ENCODE results near the gene CDCA7. TPM values are rescaled to one million over a fixed set of nuclear protein-coding genes. Genes with fewer than 3 reads are reported as not detected.
A peak's percentile ranks its signal among the peaks of the same experiment; 100 is the strongest.
"Not testable (repeated sequence)": the region's sequence is repeated elsewhere in the genome, so short reads cannot be mapped to it uniquely, and the experiment has no call there.

Gene CDCA7
- 10 to 100 TPM; 23.1 to 36.9 (median 28.0) TPM for total RNA-seq

- no peaks in the 10 kb centered on the region for H3K36me3 Mint-ChIP-seq (ENCODE audit: insufficient read depth)
- ATAC-seq: peak; percentile 73 to 74
- no peaks in the 10 kb centered on the region for H3K9me3 Mint-ChIP-seq
- H3K4me1 Mint-ChIP-seq (ENCODE audit: low read depth): peaks cover 21% of the 10 kb centered on the region
- DNase-seq: peak; percentile 14
- H3K27me3 Mint-ChIP-seq (ENCODE audit: low read depth): peaks cover 44% of the 10 kb centered on the region
- H3K4me3 Mint-ChIP-seq: peak within 1 kb of the TSS; percentile 85
Observed at GRCh38 chr2:173354582-173355131, at the start of gene CDCA7. Gene CDCA7, plus strand, starts transcription at chr2:173354872. Its CDS starts 92 bp downstream, at chr2:173354964.

DNA sequence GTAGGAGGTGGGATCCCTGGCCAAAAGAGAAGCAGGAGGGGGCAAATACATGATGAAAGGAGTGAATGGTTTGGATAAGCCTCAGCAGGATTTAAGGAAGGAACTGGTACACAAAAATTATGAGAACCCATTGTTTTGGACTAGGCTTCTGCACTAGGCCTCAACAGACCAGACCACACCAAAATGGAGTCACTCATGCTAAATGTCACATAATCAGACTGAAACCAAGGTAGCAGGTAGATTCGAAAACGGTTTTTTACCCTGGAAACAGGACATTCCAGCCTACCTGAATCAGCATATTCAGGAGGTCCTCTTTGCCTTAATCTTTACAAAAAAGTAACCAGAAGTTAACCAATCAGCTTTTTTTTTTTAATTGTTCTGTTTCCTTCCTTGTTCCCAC, 49.4 kb upstream of the CDCA7 start:
- no peaks in the 10 kb centered on the region for H3K36me3 Mint-ChIP-seq (ENCODE audit: insufficient read depth)

DNA sequence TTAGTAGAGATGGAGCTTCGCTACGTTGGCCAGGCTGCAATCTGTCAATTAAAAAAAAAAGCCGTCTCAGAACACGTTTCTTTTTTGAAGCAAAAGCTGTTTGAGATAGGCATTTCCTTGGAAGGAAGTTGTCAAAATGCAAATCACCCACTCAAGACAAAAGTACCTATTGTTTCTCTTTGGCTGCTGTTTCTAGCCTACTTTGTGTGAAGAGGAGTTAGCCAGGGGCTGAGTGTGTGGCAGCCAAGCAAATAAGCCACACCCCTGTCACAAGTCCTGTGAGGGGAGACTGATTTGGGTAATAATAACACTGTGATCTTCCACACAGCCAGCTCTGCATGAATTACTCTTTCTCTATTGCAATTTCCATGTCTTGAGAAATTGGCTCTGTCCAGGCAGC, 47.4 kb upstream of the CDCA7 start:
- Mint-ChIP-seq H3K36me3 (ENCODE audit: insufficient read depth) (no peaks in the 10 kb centered on the region), H3K4me3 (no peak overlapping the region), H3K27me3 (ENCODE audit: low read depth) (no peaks in the 10 kb centered on the region), H3K9me3 (no peaks in the 10 kb centered on the region), H3K4me1 (ENCODE audit: low read depth) (no peaks in the 10 kb centered on the region)
- ATAC-seq (no peak), DNase-seq (no peak)

More for the DNA sequence above, 49.4 kb upstream of the CDCA7 start:
- ATAC-seq: no peak
- Mint-ChIP-seq H3K4me1 (ENCODE audit: low read depth) (no peaks in the 10 kb centered on the region), H3K4me3 (no peak overlapping the region), H3K9me3 (no peaks in the 10 kb centered on the region), H3K27me3 (ENCODE audit: low read depth) (no peaks in the 10 kb centered on the region)
- no peak for DNase-seq

DNA sequence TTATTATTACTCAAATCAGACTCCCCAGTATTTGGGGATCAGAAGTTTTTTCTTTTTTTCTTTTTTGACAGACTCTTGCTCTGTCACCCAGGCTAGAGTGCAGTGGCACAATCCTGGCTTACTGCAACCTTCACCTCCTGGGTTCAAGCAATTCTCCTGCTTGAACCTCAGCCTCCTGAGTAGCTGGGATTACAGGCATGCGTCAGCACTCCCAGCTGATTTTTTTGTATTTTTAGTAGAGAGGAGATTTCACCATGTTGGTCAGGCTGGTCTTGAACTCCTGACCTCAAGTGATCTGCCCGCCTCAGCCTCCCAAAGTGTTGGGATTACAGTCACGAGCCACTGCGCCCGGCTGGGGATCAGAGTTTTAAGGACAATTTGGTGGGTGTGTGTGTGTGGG, 45.3 kb upstream of the CDCA7 start:
- not testable (repeated sequence) for H3K27me3 Mint-ChIP-seq (ENCODE audit: low read depth); ATAC-seq; H3K4me3 Mint-ChIP-seq; DNase-seq; H3K36me3 Mint-ChIP-seq (ENCODE audit: insufficient read depth); H3K4me1 Mint-ChIP-seq (ENCODE audit: low read depth); H3K9me3 Mint-ChIP-seq

- Mint-ChIP-seq H3K36me3 (ENCODE audit: insufficient read depth) (no peaks in the 10 kb centered on the region), H3K4me3 (no peak overlapping the region), H3K27me3 (ENCODE audit: low read depth) (no peaks in the 10 kb centered on the region), H3K4me1 (ENCODE audit: low read depth) (no peaks in the 10 kb centered on the region), H3K9me3 (no peaks in the 10 kb centered on the region)
- DNase-seq (no peak), ATAC-seq (no peak)
Observed at GRCh38 chr2:173311844-173312606, 42.6 kb upstream of the CDCA7 start.

GRCh38 chr2:173323371-173323770, 31.3 kb upstream of the CDCA7 start:
- DNase-seq (no peak), ATAC-seq (no peak)
- peaks cover 23% of the 10 kb centered on the region for H3K9me3 Mint-ChIP-seq
- peaks cover 3% of the 10 kb centered on the region for H3K27me3 Mint-ChIP-seq (ENCODE audit: low read depth)
- H3K4me1 Mint-ChIP-seq (ENCODE audit: low read depth): no peaks in the 10 kb centered on the region
- no peaks in the 10 kb centered on the region for H3K36me3 Mint-ChIP-seq (ENCODE audit: insufficient read depth)
- H3K4me3 Mint-ChIP-seq: no peak overlapping the region

DNA sequence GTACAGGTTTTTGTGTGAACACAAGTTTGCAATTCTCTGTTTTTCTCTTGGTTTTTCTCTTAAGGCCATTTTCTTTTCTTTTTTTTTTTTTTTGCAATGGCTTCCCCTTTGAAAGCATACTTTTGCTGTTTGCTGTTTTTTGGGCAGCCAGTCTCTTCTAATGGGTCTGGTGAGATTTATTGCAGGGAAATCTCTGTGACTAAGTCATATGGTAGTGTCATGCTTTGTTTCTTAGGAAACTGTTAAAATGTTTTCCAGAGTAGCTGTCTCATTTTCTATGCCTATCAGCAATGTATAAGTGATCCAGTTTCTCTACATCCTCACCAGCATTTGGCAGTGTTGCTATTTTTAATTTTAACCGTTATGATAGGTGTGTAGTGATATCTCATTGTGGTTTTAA, 27.9 kb upstream of the CDCA7 start:
- H3K4me3 Mint-ChIP-seq: no peak overlapping the region
- peaks cover 31% of the 10 kb centered on the region for H3K9me3 Mint-ChIP-seq
- no peaks in the 10 kb centered on the region for H3K4me1 Mint-ChIP-seq (ENCODE audit: low read depth)
- H3K27me3 Mint-ChIP-seq (ENCODE audit: low read depth): peaks cover 4% of the 10 kb centered on the region
- no peaks in the 10 kb centered on the region for H3K36me3 Mint-ChIP-seq (ENCODE audit: insufficient read depth)
- ATAC-seq (no peak), DNase-seq (no peak)

GRCh38 chr2:173327421-173327820, 27.3 kb upstream of the CDCA7 start:
- ATAC-seq (no peak), DNase-seq (no peak)
- Mint-ChIP-seq H3K9me3 (peaks cover 33% of the 10 kb centered on the region), H3K36me3 (ENCODE audit: insufficient read depth) (no peaks in the 10 kb centered on the region), H3K27me3 (ENCODE audit: low read depth) (peaks cover 5% of the 10 kb centered on the region), H3K4me1 (ENCODE audit: low read depth) (no peaks in the 10 kb centered on the region), H3K4me3 (no peak overlapping the region)

DNA sequence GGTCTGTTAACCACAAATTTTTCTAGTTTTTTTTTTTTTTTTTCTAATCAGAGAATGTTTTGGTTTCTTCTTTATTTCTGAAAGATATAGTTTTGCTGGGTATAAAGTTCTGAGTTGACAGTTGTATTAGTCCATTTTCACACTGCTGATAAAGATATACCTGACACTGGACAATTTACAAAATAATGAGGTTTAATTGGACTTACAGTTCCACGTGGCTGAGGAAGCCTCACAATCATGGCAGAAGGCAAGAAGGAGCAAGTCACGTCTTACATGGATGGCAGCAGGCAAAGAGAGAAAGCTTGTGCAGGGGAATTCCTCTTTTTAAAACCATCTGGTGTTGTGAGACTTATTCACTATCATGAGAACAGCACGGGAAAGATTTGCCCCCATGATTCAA, 21.7 kb upstream of the CDCA7 start:
- H3K4me1 Mint-ChIP-seq (ENCODE audit: low read depth): not testable (repeated sequence)
- peaks cover 31% of the 10 kb centered on the region for H3K9me3 Mint-ChIP-seq

GRCh38 chr2:173339807-173340206, 14.9 kb upstream of the CDCA7 start:
- Mint-ChIP-seq H3K36me3 (ENCODE audit: insufficient read depth) (no peaks in the 10 kb centered on the region), H3K4me1 (ENCODE audit: low read depth) (no peaks in the 10 kb centered on the region), H3K9me3 (peaks cover 4% of the 10 kb centered on the region), H3K27me3 (ENCODE audit: low read depth) (peaks cover 17% of the 10 kb centered on the region), H3K4me3 (no peak overlapping the region)
- ATAC-seq: no peak
- DNase-seq: no peak

More for the DNA sequence above, 21.7 kb upstream of the CDCA7 start:
- H3K27me3 Mint-ChIP-seq (ENCODE audit: low read depth): peaks cover 14% of the 10 kb centered on the region
- DNase-seq; H3K4me3 Mint-ChIP-seq; ATAC-seq; H3K36me3 Mint-ChIP-seq (ENCODE audit: insufficient read depth): not testable (repeated sequence)

DNA sequence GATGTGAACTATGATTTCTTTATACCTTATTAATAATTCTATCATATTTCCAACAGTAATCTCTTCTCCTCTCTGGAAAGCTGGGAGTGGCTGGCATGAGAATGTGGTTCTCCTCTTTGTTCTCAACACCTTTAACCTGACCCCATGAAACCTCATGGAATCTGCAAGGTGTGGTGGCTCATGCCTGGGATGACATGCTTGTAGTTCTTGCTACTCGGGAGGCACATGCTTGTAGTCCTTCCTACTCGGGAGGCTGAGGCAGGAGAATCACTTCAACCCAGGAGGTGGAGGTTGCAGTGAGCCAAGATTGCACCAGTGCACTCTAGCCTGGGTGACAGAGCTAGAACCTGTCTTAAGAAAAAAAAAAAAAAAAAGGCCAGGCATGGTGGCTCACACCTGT, 10.8 kb upstream of the CDCA7 start:
- ATAC-seq (no peak), DNase-seq (no peak)
- Mint-ChIP-seq H3K4me1 (ENCODE audit: low read depth) (no peaks in the 10 kb centered on the region), H3K9me3 (peaks cover 9% of the 10 kb centered on the region), H3K27me3 (ENCODE audit: low read depth) (peaks cover 3% of the 10 kb centered on the region), H3K4me3 (no peak overlapping the region), H3K36me3 (ENCODE audit: insufficient read depth) (no peaks in the 10 kb centered on the region)

DNA sequence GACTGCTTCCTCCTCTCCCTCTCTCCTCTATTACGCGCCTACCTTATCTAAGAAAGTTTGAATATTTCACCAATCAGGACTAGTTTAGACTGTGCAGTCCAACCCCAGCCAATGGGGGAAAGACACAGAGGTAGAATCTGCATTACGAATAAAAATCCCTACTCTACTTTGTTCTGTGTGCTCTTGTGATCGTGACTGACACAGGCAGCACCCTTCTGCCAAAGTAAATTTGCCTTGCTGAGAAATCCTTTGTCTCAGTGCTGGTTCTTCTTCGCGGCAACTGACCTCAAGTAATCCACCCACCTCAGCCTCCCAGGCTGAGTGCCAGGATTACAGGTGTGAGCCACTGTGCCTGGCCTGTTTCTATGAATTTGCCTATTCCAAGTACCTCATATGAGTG, 8.6 kb upstream of the CDCA7 start:
- Mint-ChIP-seq H3K9me3 (peaks cover 9% of the 10 kb centered on the region), H3K4me3 (no peak overlapping the region), H3K4me1 (ENCODE audit: low read depth) (no peaks in the 10 kb centered on the region), H3K27me3 (ENCODE audit: low read depth) (peaks cover 3% of the 10 kb centered on the region), H3K36me3 (ENCODE audit: insufficient read depth) (no peaks in the 10 kb centered on the region)
- DNase-seq (no peak), ATAC-seq (no peak)

DNA sequence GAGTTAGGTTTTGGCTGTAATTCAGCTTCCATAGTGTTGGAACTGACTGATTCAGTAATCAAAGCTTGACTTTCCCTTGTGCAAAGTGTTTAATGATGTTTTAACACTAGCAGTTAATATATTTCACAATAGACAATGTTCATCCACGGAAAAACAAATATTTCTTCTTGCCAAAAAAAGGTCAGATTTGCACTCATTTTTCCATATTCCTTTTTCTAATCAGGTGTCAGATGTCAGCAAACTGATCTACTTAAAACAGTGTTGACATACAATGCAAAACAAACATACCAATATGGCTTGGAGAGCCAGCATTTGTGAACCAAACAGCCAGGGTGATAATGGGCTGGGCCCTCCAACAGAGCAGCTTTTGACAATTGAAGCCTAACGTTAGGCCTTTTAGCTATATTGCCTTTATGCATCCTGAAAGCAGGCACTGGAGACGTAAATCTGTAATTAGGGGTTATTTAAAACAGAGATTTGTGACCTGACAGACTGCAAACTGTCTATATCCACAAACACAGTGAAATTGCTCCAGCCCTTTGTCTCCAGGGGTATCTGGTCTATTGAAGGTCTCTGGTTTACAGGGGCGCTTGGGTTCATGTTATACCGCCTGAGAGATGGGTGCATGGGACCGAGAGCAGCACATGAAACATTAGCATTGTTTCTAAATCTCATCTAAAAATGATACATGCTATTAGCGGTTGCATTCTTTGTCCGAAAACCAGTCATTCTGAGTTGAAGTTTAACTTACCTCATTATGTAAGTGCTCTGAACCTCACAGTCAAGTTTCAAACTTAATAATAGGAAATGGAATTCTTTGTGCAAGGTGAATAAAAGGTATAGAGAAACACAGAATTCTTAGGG, 7.1 kb upstream of the CDCA7 start:
- peaks cover 9% of the 10 kb centered on the region for H3K9me3 Mint-ChIP-seq
- no peaks in the 10 kb centered on the region for H3K4me1 Mint-ChIP-seq (ENCODE audit: low read depth)
- H3K27me3 Mint-ChIP-seq (ENCODE audit: low read depth): peaks cover 6% of the 10 kb centered on the region
- no peak overlapping the region for H3K4me3 Mint-ChIP-seq
- DNase-seq (no peak), ATAC-seq (no peak)
- H3K36me3 Mint-ChIP-seq (ENCODE audit: insufficient read depth): no peaks in the 10 kb centered on the region

- H3K9me3 Mint-ChIP-seq: peaks cover 9% of the 10 kb centered on the region
- peaks cover 8% of the 10 kb centered on the region for H3K4me1 Mint-ChIP-seq (ENCODE audit: low read depth)
- H3K27me3 Mint-ChIP-seq (ENCODE audit: low read depth): peaks cover 23% of the 10 kb centered on the region
- H3K36me3 Mint-ChIP-seq (ENCODE audit: insufficient read depth): no peaks in the 10 kb centered on the region
- ATAC-seq (no peak), DNase-seq (no peak)
- H3K4me3 Mint-ChIP-seq: no peak overlapping the region
Observed at GRCh38 chr2:173349287-173349686, 5.4 kb upstream of the CDCA7 start.
